AG10803 (cell line): Measurements from ENCODE around the gene CST4.

Source experiments
- DNase-seq: peaks from one replicate; pipeline ENCODE4 v3.0.0; 2010; ENCODE audit warnings: low read depth
- H3K4me3 ChIP-seq: 2 replicates; pipeline ENCODE4 v1.5.1; 2011; ENCODE audit warnings: mild to moderate bottlenecking, low read length, control low read depth
- CTCF ChIP-seq: conservative IDR thresholded peaks from 2 replicates; pipeline ENCODE4 v1.5.1; 2011; ENCODE audit warnings: mild to moderate bottlenecking, low read length, control low read depth, inconsistent platforms

CST4 gene

DNA sequence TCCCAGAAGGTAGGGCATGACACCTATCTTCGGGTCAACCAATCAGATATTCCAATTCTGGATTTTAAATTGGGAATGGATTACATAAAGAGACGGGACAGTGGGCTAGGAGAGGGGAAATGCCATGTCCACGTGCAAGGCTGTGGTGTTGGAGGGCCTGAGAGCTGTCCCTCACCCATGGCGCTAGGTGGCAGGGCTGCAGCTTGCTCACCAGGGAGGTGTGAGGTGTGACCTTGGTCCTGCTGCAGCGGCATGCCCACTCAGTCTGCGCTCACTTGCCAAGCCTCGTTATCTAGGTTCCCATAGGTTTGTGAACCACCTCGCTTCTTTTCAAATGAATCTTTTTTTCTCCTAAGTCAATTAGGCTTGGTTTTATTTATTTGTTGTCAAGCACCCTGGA lies 31.6 kb downstream of the CST4 start:
- DNase-seq: no peak
- TF ChIP-seq CTCF: no peak
- H3K4me3 ChIP-seq: no peak overlapping the region

- DNase-seq: no peak
- no peak for TF ChIP-seq CTCF
- no peak overlapping the region for H3K4me3 ChIP-seq
Observed at GRCh38 chr20:23656372-23656771, 32.5 kb downstream of the CST4 start.

DNA sequence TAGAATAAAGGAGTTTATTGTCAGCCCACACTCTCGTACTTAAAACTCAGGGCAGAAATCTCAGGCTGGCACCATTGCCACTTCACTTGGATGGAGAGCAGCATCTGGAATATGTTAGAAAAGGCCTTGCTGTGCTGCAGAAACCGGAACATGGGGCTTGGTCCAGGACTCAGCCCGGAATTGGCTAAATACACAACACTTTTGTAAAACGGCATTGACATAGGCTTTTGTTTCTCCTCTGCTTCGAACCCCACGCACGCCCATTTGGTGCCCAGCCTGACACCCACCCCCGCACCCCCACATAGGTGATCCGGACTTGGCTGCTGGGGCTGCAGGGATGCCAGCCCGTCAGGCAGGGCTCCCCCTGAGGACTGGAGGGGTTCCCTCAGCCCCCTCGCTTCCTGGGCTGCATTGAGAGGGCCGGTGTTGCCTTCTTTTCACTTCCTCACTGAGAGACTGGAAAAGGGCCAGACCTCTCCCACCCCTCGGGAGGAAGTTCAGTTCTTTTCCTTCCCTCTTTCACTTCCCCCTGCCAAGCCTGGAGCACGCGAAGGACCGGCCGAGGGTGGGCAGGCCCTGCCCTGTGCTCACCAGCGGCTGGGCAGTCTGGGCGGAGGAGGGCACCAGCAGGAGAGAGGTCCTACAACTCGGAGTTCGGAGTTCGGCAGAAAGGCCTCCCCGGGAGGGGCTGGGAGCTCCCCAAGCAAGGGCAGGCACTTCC lies 33.2 kb downstream of the CST4 start:
- no peak for TF ChIP-seq CTCF
- no peak overlapping the region for H3K4me3 ChIP-seq
- peak; percentile 18 for DNase-seq

DNA sequence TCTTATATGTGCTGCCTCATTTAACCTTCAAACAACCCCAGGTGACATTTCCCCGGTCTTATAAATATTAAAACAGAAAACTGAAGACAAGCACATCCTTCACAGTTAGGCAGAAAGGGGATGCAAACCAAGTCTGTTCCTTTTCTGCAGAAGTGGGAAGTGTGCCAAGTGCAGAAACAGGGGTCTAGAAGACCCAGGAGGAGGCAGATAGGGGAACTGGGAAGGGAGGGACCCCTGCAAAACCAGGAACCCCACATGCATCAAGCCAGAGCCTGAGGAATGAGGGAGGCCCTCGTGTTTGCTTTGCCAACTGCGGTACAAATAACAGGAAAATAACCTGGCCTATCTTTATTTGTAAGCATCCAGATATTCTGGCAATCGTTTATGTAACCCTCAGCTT lies 34.1 kb downstream of the CST4 start:
- no peak overlapping the region for H3K4me3 ChIP-seq
- DNase-seq: no peak
- no peak for TF ChIP-seq CTCF

DNA sequence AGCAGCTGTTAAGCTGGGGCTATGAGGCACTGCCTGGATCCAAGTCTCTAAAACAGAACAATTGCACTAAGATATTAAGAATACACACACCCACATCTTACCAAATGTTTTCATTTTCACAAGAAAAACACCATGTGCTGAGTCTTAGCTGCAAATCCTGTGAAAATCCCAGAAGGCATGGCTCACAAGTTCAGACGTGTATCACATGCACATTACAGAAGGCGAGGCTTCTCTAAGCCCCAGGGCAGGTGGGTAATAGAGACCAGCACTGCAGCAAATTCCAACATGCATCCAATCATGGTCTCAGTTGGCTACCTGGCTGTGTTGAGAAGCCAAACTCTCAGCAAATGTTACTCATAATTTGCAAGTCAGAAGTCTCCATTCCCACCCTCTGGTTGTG lies 34.8 kb downstream of the CST4 start:
- no peak overlapping the region for H3K4me3 ChIP-seq
- no peak for DNase-seq
- TF ChIP-seq CTCF: no peak

- TF ChIP-seq CTCF: no peak
- H3K4me3 ChIP-seq: no peak overlapping the region
- no peak for DNase-seq
Observed at GRCh38 chr20:23653400-23653938, 35.4 kb downstream of the CST4 start.

GRCh38 chr20:23652926-23653325 lies 35.9 kb downstream of the CST4 start:
- TF ChIP-seq CTCF: no peak
- DNase-seq: no peak
- H3K4me3 ChIP-seq: no peak overlapping the region
